Activated effector memory CD4-positive, alpha-beta T cell treated with Interleukin-2 at 50 U/mL for 16 hours (primary cell): ENCODE measurements around the gene SLC27A5.
A peak's percentile ranks its signal among the peaks of the same experiment; 100 is the strongest.
"Not testable (repeated sequence)": the region's sequence is repeated elsewhere in the genome, so short reads cannot be mapped to it uniquely, and the experiment has no call there.

Source experiments
- DNase-seq: peaks from one replicate; pipeline ENCODE4 v3.0.0-alpha.2; 2020

The SLC27A5 gene

DNA sequence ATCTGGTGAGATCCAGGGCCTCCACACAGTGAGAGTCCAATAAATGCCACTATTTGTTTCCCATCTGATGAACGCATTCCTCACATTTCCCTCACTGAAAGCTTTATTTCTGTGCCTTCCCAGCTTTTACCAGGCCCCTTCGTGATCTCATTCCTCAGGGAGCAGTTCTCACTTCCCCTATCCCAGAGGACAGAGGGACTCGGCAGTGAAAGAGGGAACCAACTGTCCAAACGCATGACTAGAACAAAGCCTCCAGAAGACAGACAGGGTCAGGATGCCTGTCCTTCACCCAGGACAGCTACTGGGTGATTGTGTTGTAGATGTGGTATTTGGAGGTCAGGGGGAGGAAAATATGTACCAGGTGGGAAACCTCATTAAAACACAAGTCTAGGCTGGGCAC, 9.9 kb upstream of the SLC27A5 start:
- DNase-seq: no peak

DNA sequence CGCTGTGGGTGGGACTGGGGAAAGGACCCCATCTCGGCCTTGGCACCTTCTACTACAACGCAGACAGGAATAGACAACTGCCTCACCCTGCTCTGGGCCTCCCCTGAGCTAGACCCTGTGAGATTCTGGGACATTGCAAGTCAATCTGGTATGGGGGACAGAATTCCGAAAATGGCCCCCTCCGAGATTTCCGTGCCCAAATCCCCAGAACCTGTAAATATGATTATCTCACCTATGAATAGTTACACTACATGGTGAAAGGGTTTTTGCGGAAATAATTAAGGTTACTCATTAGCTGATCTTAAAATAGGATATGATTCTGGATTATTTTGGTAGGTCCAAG, 8.4 kb upstream of the SLC27A5 start:
- no peak for DNase-seq

DNA sequence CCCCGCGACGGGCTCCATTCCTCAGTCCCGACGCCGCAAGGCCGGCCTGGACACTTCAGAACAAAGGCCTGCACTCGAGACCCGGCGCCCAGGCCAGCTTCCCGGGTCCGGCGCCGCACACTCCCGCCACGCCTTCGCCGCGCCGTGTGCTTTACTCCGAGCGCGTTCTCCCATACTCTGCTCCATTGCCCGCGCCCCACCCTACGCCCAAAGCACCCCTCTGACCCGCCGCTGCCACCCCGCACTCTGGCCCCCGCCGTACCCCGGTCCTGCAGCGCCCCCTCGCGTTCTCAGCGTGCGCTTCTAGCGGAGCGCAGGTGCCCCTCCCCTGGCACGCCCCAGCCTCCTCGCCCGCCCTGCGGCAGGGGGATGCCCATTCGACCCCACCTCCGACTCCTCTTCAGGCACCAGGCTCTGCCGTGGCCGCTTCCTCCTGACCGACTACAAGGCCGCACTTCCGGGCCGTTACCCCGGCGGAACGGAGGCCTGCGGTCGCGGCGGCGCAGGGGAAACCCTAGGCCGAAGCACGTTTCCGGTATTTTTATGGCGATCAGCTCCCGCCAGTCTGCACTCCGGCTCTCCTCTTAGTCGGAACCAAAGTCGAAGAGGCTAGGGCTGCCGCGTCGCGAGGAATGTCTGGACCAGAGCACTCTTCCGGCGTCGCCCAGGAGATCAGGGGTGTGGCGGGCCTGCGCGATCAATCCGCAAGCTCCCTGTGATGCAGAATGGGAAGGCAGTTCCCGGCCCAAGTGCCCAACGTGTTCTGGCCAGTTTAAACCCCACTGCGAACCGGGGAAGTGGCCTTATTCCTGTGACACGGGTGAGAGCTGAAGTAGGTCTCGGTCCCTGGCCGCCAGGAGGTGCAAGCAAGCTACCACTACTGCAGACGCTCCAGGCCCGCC, 7.8 kb upstream of the SLC27A5 start, which contains the start of gene ZBTB45:
TSS of gene ZBTB45 (minus strand) at position 456 of the 902 bp plus-strand sequence. CDS start 2,137 bp downstream, outside the sequence.
- peak; percentile 81 for DNase-seq

- no peak for DNase-seq
Observed at GRCh38 chr19:58519087-58519354, 7.2 kb upstream of the SLC27A5 start.

- no peak for DNase-seq
Observed at GRCh38 chr19:58518256-58519086, 6.7 kb upstream of the SLC27A5 start.

- DNase-seq: no peak
Observed at GRCh38 chr19:58516964-58517833, 5.4 kb upstream of the SLC27A5 start.

- no peak for DNase-seq
Observed at GRCh38 chr19:58516246-58516836, 4.5 kb upstream of the SLC27A5 start.

DNA sequence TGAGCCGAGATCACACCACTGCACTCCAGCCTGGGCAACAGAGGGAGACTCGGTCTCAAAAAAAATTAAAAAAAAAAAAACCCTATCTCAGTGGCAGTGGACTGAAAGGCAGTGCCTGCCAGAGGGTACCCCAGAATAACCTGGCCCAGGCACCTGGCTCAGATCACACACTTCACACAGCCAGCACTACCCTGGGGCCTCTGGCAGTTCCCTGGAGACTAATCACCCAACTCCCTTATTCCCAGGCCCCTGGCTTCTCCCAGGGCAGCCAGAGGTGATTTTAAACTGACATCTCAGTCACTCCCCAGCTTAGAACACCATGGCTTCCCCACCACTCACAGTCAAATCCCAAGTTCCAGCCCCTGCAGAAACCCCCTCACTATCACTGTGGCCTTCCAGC, 3.5 kb upstream of the SLC27A5 start:
- DNase-seq: no peak

- no peak for DNase-seq
Observed at GRCh38 chr19:58514564-58515022, 2.8 kb upstream of the SLC27A5 start.

DNA sequence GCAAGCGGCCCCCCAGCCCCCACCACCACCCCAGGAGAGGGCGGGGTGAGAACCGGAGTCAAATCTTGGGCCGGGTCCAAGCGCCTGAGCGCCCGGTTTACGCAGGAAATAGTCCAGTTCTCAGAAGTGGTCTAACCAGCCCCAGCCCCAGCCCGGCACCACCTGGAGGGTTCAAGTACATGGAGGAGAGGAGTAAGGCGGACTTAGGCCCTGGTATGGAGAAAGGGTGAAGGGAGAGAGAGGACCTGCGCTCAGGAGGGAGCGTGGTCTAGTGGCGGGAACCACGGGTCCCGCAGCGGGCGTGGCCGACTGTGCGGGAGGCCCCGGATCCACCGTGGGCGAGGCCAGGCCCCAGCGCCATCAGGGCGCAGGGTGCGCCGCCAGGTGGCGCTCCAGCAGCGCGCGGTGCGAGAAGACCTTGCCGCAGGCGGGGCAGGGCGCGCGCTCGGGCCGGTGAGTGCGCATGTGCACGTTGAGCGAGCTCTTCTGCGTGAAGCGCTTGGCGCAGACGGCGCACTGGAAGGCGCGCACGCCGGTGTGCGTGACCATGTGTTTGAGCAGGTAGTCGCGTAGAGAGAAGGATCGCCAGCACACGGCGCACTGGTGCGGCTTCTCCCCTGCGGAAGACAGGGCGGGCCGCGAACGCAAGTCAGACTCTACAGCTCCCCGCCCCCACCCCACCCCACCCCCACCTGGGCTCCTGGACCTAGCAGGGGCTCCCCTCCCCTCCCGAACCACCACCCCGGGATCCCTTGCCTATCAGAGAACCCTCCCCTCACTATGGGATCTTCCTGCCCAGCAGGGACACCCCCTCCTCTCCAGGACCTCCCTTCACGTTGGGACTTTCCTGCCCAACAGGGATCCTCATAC, 2.1 kb upstream of the SLC27A5 start:
- DNase-seq: peak; percentile 90

GRCh38 chr19:58513213-58513693, 1.5 kb upstream of the SLC27A5 start:
- no peak for DNase-seq

GRCh38 chr19:58510084-58510862, 1.5 kb downstream of the SLC27A5 start:
- DNase-seq: no peak

DNA sequence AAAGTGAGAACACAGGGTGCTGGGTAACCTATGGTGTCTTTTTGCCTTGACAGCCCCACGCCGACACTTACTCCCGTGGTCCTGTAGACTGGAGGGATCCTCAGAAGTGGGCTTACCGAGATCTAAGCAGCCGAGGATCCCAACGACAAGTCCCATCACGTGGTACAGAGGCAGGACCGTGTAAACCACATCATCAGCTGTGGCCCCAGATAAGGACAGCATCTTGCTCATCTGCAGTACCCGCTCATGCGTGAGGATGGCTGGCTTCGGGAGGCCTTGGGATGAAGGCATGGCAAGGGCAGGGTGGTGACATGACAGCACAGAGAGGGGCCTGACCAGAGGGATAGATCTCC, 2.1 kb downstream of the SLC27A5 start:
- DNase-seq: no peak

DNA sequence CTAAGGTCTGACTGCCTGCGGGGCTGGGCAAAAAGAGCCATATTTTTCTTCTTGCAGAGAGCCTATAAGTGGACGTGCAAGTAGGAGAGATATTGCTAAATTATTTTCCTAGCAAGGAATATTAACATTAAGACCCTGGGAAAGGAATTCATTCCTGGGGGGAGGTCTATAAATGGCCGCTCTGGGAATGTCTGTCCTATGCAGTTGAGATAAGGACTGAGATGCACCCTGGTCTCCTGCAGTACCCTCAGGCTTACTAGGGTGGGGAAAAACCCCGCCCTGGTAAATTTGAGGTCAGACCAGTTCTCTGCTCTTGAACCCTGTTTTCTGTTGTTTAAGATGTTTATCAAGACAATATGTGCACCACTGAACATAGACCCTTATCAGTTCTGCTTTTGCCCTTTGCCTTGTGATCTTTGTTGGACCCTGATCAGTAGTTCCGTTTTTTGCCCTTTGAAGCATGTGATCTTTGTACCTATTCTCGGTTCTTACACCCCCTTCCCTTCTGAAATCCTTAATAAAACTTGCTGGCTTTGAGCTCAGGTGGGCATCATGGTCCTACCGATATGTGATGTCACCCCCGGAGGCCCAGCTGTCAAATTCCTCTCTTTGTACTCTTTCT, 4.1 kb downstream of the SLC27A5 start:
- not testable (repeated sequence) for DNase-seq

GRCh38 chr19:58500242-58500641, 11.6 kb downstream of the SLC27A5 start:
- DNase-seq: no peak

DNA sequence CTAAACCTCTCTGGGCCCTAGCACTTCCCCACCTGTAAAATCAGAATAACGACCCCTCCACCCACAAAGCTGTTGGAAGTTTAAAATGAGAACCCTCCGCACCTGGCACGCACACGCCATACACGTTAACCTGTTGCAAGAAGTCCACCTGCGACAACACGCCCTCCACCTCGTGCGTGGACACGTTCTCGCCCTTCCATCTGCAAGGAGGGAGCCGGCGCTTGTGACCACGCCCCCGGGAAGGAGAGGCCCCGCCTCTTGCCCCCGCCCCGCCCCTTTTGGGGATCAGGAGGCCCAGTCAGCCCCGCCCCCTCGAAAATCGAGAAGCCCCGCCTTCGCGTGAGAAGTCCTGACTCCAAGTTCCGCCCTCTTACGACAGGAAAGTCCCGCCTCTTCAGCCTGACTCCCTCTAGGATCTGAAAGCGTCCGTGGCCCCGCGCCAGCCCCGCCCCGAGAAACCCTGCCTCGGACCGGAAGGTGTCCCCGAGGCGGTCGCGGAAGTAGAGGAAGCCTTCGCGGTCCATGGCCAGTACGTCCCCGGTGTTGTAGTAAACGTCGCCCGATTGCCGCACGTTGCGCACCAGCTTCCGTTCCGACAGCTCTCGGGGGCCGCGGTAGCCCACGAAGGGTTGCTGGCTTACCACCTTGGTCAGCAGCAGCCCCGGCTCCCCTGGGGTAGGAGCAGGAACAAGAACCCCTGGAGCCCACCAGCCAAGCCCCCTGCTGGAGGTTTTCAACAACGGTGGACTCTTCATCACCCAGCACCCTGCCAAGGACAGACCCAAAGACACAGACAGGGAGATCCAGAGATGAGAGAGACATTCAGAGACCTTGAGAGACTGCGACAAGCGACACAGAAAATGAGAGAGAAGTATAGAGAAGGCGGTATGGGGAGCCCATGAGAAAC, 12.5 kb downstream of the SLC27A5 start:
- peak; percentile 90 for DNase-seq

DNA sequence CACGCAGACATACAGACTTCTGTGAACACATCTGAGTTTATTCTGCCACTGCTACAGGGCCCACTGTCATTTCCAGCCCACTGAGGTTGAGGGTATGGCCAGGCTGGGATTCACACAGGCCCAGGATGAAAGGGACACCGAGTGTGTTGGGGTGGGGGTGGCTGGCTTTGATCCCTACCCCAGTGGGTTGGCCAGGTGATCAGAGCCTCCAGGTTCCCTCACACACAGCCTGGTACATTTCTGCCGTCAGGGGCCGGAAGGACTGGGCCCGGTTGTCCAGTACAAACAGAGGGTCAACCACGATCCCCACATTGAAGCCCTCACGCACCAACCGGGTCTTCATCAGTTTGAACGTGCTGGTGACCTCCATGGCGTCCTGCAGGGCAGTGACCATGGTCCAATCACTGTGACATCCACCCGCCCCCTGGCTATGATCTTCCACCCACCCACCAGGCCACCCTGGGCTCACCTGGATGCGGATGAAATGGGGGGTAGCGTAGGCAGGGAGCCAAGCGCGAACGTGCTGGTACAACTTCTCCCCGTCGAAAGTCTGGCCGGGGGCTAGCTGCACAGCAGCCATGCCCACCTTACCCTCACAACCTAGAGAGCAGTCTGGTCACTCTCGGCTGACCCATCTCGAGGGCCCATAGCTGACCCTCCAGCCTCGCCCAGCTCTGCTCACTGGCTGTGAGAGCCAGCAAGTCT, 13.3 kb downstream of the SLC27A5 start:
- DNase-seq: no peak

GRCh38 chr19:58497634-58498170, 14.1 kb downstream of the SLC27A5 start:
- DNase-seq: no peak
